HG02970 (cell line): ENCODE data around the gene PIAS4.

Experiments
- ATAC-seq: cut with Tn5 transposase; IDR thresholded peaks from one replicate; pipeline ENCODE4 v1.9.1; 2021; ENCODE audit warnings: mild to moderate bottlenecking, moderate library complexity, moderate number of reproducible peaks; ENCODE audit not compliant: unreplicated experiment, low FRiP score

PIAS4 gene

GRCh38 chr19:4038057-4038456 lies 30.5 kb downstream of the PIAS4 start:
- no peak for ATAC-seq

- ATAC-seq, result no peak
Observed at GRCh38 chr19:4038661-4039423, 31.3 kb downstream of the PIAS4 start.

- no peak for ATAC-seq
Observed at GRCh38 chr19:4042064-4042730, 34.7 kb downstream of the PIAS4 start.

- no peak for ATAC-seq
Observed at GRCh38 chr19:4042731-4043082, 35.2 kb downstream of the PIAS4 start.

GRCh38 chr19:4043401-4043800 lies 35.9 kb downstream of the PIAS4 start:
- ATAC-seq, result no peak

- ATAC-seq, result no peak
Observed at GRCh38 chr19:4043966-4044715, 36.6 kb downstream of the PIAS4 start.

GRCh38 chr19:4044990-4045465 lies 37.5 kb downstream of the PIAS4 start:
- no peak for ATAC-seq

GRCh38 chr19:4045597-4046361 lies 38.2 kb downstream of the PIAS4 start:
- ATAC-seq, result no peak

- ATAC-seq, result no peak
Observed at GRCh38 chr19:4046362-4046691, 38.8 kb downstream of the PIAS4 start.

- no peak for ATAC-seq
Observed at GRCh38 chr19:4046946-4047683, 39.6 kb downstream of the PIAS4 start.

GRCh38 chr19:4049432-4049831 lies 41.9 kb downstream of the PIAS4 start:
- ATAC-seq, result no peak

- no peak for ATAC-seq
Observed at GRCh38 chr19:4051175-4052101, 43.9 kb downstream of the PIAS4 start.

- ATAC-seq, result no peak
Observed at GRCh38 chr19:4052114-4052992, 44.8 kb downstream of the PIAS4 start.

- ATAC-seq, result no peak
Observed at GRCh38 chr19:4052993-4053422, 45.5 kb downstream of the PIAS4 start.

GRCh38 chr19:4053423-4054324 lies 46.1 kb downstream of the PIAS4 start:
- no peak for ATAC-seq

- ATAC-seq, result no peak
Observed at GRCh38 chr19:4054441-4055208, 47.1 kb downstream of the PIAS4 start.
